Karpas-422 (cell line): ENCODE data around the gene TMC3. TPM values are rescaled to one million over a fixed set of nuclear protein-coding genes. Genes with fewer than 3 reads are reported as not detected.

Experiments
- DNase-seq: peaks from one replicate; pipeline ENCODE4 v3.0.0-alpha.2; 2015
- H2AFZ ChIP-seq: fragments of 200-600 bp; sonication (generic); 2 replicates; pipeline ENCODE4 v1.6.1; 2014; ENCODE audit warnings: antibody characterized with exemption, low read length, mixed read lengths
- H3K27ac ChIP-seq: fragments of 200-600 bp; sonication (generic); 2 replicates; pipeline ENCODE4 v1.5.1; 2014; ENCODE audit warnings: mild to moderate bottlenecking, low read length, moderate library complexity
- H3K27me3 ChIP-seq: fragments of 200-600 bp; sonication (generic); 2 replicates; pipeline ENCODE4 v1.6.1; 2014; ENCODE audit warnings: low read length, mixed read lengths
- H3K36me3 ChIP-seq: fragments of 200-600 bp; sonication (generic); 2 replicates; pipeline ENCODE4 v1.6.1; 2014; ENCODE audit warnings: low read length, mixed read lengths; ENCODE audit not compliant: insufficient read depth
- H3K4me1 ChIP-seq: fragments of 200-600 bp; sonication (generic); 2 replicates; pipeline ENCODE4 v1.6.1; 2014; ENCODE audit warnings: mild to moderate bottlenecking, low read length, mixed read lengths
- H3K4me2 ChIP-seq: fragments of 200-600 bp; sonication (generic); 2 replicates; pipeline ENCODE4 v1.6.1; 2014; ENCODE audit warnings: low read length, low read depth, mild to moderate bottlenecking; ENCODE audit not compliant: poor library complexity, severe bottlenecking
- H3K4me3 ChIP-seq: fragments of 200-600 bp; sonication (generic); 2 replicates; pipeline ENCODE4 v1.5.1; 2014; ENCODE audit warnings: mild to moderate bottlenecking, antibody characterized with exemption, low read length, mixed read lengths
- H3K79me2 ChIP-seq: fragments of 200-600 bp; sonication (generic); 2 replicates; pipeline ENCODE4 v1.6.1; 2014; ENCODE audit warnings: mild to moderate bottlenecking, low read length, mixed read lengths
- H3K9ac ChIP-seq: fragments of 200-600 bp; sonication (generic); 2 replicates; pipeline ENCODE4 v1.6.0; 2014; ENCODE audit warnings: low read length
- H3K9me2 ChIP-seq: fragments of 200-600 bp; sonication (generic), shearing (Covaris generic); replicated peaks from 2 replicates; pipeline ENCODE4 v1.6.0; 2014; ENCODE audit warnings: mild to moderate bottlenecking, low read length, moderate library complexity; ENCODE audit not compliant: insufficient read depth
- H3K9me3 ChIP-seq: fragments of 300-700, 200-600 bp; sonication (generic); 2 replicates; pipeline ENCODE4 v1.6.1; 2014; ENCODE audit warnings: low read length, mixed read lengths
- H4K20me1 ChIP-seq: fragments of 200-600 bp; sonication (generic); 2 replicates; pipeline ENCODE4 v1.6.1; 2014; ENCODE audit warnings: mild to moderate bottlenecking, antibody characterized with exemption, low read length, low read depth; ENCODE audit not compliant: insufficient read depth
- total RNA-seq: library from RNA; depleted of rRNA; stranded (reverse); fragments of >200 nt; shearing (Covaris generic); gene quantifications from 2 replicates; pipeline ENCODE4 v1.2.3, GENCODE V29; 2014; ENCODE audit warnings: low replicate concordance

Gene TMC3
- total RNA-seq, 1 experiment from 2014 or later = not detected

DNA sequence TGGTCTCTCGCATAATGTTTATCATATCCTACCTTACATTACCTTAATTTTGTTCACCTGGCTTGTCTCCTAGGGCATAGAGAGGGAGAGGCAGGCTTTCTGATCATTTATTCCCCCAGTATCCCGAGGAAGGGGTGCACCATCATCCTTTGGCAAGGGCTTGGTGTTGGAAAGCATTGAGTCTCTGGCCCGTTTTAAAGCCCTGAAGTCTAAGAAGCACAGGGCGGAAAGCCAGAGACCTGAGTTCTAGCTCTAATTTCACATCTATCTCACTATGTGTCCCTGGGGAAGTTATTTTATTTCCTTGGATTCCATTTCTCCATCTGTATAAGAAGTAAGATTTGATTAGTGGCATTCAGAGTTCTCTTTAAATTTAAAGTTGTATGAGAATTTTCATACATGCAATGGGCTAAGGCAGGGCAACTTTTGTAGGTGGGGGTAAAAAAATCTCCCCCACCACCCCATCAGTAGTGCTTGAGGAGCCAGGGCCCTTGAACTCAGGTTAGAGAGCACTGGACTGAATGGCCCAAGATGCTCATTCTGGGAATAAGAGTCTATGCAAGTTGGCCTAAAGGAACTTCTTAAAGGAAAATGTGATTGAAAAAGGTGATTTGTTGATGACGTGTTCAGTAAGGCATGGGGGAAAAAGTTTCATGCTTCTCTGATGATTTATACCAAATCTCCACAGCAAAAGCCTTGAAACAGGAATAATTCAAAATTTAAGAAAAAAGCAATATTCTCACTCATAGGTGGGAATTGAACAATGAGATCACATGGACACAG is 10.1 kb downstream of the TMC3 start:
- H2AFZ ChIP-seq = no peak overlapping the region
- H3K27ac ChIP-seq = no peak overlapping the region
- H3K27me3 ChIP-seq = no peaks in the 10 kb centered on the region
- no peaks in the 10 kb centered on the region for H4K20me1 ChIP-seq
- no peak overlapping the region for H3K9ac ChIP-seq
- H3K9me3 ChIP-seq = no peaks in the 10 kb centered on the region
- H3K4me1 ChIP-seq = no peaks in the 10 kb centered on the region
- DNase-seq = no peak
- no peaks in the 10 kb centered on the region for H3K36me3 ChIP-seq
- no peaks in the 10 kb centered on the region for H3K79me2 ChIP-seq
- no peak overlapping the region for H3K4me2 ChIP-seq
- H3K4me3 ChIP-seq = no peak overlapping the region
- no peaks in the 10 kb centered on the region for H3K9me2 ChIP-seq

DNA sequence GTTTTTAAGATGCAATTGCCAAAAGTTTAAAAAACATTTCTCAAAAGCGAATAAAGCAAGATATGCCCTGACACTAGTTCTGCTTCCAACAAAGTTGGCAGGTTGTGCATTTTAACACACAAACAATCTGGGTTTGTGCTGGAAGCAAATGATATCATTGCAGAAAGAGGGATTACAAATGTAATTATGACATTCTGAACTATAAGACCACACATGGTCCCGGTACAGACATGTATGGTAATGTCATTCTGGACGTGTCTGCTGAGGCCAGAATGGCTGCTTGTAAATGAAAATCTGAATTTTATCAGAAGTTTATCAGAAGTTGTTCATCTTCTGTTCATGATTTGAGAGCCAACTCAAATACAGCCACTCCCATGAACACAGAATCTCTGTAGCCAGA is 10.7 kb downstream of the TMC3 start:
- H3K9ac ChIP-seq = no peak overlapping the region
- H4K20me1 ChIP-seq = no peaks in the 10 kb centered on the region
- no peaks in the 10 kb centered on the region for H3K79me2 ChIP-seq
- H2AFZ ChIP-seq = no peak overlapping the region
- no peaks in the 10 kb centered on the region for H3K36me3 ChIP-seq
- H3K4me2 ChIP-seq = no peak overlapping the region
- H3K4me3 ChIP-seq = no peak overlapping the region
- no peaks in the 10 kb centered on the region for H3K4me1 ChIP-seq
- DNase-seq = no peak
- no peak overlapping the region for H3K27ac ChIP-seq
- H3K9me3 ChIP-seq = no peaks in the 10 kb centered on the region
- no peaks in the 10 kb centered on the region for H3K27me3 ChIP-seq
- no peaks in the 10 kb centered on the region for H3K9me2 ChIP-seq

DNA sequence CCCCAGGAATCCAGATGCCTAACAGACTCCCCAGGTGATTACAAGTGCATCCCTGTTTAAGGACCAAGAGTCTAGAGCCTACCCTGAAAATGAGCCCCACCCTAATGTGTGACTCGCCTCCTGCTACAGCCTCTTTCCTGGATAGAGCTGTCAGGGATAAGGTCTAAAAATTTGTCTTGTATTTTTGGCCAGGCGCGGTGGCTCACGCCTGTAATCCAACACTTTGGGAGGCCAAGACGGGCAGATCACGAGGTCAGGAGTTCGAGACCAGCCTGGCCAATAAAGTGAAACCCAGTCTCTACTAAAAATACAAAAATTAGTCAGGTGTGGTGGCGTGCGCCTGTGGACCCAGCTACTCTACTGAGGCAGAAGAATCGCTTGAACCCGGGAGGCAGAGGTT is 11.2 kb downstream of the TMC3 start:
- H3K4me1 ChIP-seq = no peaks in the 10 kb centered on the region
- no peaks in the 10 kb centered on the region for H3K9me3 ChIP-seq
- no peaks in the 10 kb centered on the region for H3K79me2 ChIP-seq
- no peak overlapping the region for H3K9ac ChIP-seq
- DNase-seq = no peak
- no peak overlapping the region for H3K4me2 ChIP-seq
- no peaks in the 10 kb centered on the region for H3K36me3 ChIP-seq
- no peak overlapping the region for H3K4me3 ChIP-seq
- H3K27me3 ChIP-seq = no peaks in the 10 kb centered on the region
- no peaks in the 10 kb centered on the region for H3K9me2 ChIP-seq
- no peak overlapping the region for H2AFZ ChIP-seq
- no peak overlapping the region for H3K27ac ChIP-seq
- no peaks in the 10 kb centered on the region for H4K20me1 ChIP-seq

DNA sequence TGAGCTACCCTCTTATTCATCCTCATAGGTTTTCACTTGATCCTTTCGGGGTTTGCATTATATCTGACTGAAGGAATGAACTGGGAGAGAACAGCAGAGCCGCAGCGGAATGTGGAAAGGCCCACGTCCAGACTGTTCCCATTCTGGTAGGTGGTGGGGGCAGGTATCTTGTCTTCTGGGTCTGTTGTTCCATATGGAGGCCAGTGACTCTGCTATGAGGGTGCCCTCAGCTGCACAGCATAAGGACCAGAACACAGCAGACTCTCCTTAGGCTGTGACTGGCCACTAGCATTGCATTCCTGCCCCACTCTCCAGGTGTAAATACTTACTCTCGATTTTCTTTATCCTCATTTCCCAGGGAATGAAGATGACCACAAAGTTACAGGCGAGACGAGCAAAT is 12.1 kb downstream of the TMC3 start:
- H3K9me2 ChIP-seq = no peaks in the 10 kb centered on the region

DNA sequence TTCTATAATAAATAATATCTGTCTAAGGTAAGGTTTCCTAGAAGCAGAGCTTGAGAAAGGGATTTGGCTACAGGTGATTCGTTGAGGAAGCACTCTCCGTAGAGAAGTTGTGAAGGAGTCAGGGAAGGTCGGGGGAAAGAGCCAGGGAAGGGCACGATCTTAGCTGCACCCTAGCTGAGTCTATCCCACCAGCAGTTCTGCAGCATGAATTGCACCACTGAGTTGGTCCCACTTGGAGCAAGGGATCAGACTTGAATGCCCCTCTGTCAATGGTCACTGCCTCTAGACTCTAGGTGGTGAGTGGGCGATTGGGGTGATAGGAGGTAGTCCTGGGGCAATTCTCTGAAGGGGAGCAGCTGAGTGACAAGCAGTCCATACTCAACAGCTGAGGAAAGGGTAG is 13.5 kb downstream of the TMC3 start:
- no peaks in the 10 kb centered on the region for H3K27me3 ChIP-seq
- no peak overlapping the region for H3K4me2 ChIP-seq
- no peak overlapping the region for H3K27ac ChIP-seq
- H3K9me2 ChIP-seq = no peaks in the 10 kb centered on the region
- H4K20me1 ChIP-seq = no peaks in the 10 kb centered on the region
- no peak for DNase-seq
- no peaks in the 10 kb centered on the region for H3K9me3 ChIP-seq
- H3K79me2 ChIP-seq = no peaks in the 10 kb centered on the region
- no peaks in the 10 kb centered on the region for H3K4me1 ChIP-seq
- no peaks in the 10 kb centered on the region for H3K36me3 ChIP-seq
- H3K9ac ChIP-seq = no peak overlapping the region
- H3K4me3 ChIP-seq = no peak overlapping the region
- H2AFZ ChIP-seq = no peak overlapping the region

More for the DNA sequence above, 12.1 kb downstream of the TMC3 start:
- Histone ChIP-seq H3K27me3 (no peaks in the 10 kb centered on the region), H3K36me3 (no peaks in the 10 kb centered on the region), H3K79me2 (no peaks in the 10 kb centered on the region), H3K4me3 (no peak overlapping the region), H3K9ac (no peak overlapping the region), H3K9me3 (no peaks in the 10 kb centered on the region), H2AFZ (no peak overlapping the region), H3K27ac (no peak overlapping the region), H3K4me2 (no peak overlapping the region), H3K4me1 (no peaks in the 10 kb centered on the region), H4K20me1 (no peaks in the 10 kb centered on the region)
- no peak for DNase-seq

DNA sequence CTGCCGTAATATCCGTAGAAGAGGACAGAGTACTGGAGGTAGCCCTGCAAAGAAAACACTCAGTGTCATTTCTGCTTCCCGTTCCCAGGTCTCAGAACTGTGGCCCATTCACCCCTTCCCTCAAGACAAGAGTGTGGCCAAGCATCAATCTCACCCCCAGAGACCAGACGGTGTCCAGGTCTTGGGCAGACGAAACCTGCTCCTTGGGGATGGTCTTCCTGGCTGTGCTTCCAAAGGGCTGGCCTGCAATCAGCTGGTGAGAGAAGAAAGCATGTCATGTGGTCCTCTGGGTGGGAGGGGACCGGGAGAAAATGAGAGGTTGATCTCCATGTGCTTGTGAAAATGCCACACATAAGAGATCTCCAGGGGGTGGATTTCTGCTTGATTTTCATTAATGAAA is 15.8 kb downstream of the TMC3 start:
- no peaks in the 10 kb centered on the region for H3K79me2 ChIP-seq
- no peak overlapping the region for H2AFZ ChIP-seq
- H3K9ac ChIP-seq = no peak overlapping the region
- H3K4me1 ChIP-seq = no peaks in the 10 kb centered on the region
- no peaks in the 10 kb centered on the region for H3K36me3 ChIP-seq
- H3K4me3 ChIP-seq = no peak overlapping the region
- no peak for DNase-seq
- no peaks in the 10 kb centered on the region for H4K20me1 ChIP-seq
- no peak overlapping the region for H3K27ac ChIP-seq
- H3K9me3 ChIP-seq = no peaks in the 10 kb centered on the region
- no peaks in the 10 kb centered on the region for H3K9me2 ChIP-seq
- no peak overlapping the region for H3K4me2 ChIP-seq
- no peaks in the 10 kb centered on the region for H3K27me3 ChIP-seq

DNA sequence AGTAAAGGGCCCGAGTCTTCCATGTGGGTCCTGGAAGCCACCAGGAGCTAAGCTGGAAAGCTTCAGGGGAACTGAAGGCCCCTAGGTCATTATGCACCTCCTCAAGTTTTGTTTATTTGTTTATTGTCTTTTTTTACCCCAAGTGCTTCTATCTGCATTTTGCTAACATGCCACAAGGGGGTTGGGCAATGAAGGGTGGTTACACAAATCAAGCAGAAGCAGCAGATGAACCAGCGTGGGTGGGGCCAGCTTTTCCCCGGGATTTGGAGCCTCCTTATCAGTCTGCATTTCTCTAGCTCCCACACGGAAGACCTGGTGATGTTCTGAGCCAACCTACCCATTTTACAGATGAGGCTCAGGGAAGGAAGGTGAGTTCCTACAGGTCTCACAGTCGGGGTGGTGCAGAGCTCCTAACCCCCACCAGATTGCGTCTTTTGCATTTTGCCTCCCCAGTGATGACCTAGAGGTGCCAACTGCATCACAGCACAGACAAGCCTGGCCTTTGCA is 16.8 kb downstream of the TMC3 start:
- H3K9ac ChIP-seq = no peak overlapping the region
- H4K20me1 ChIP-seq = no peaks in the 10 kb centered on the region
- no peaks in the 10 kb centered on the region for H3K27me3 ChIP-seq
- H3K79me2 ChIP-seq = no peaks in the 10 kb centered on the region
- no peak overlapping the region for H3K4me3 ChIP-seq
- no peak overlapping the region for H2AFZ ChIP-seq
- H3K36me3 ChIP-seq = no peaks in the 10 kb centered on the region
- DNase-seq = no peak
- H3K4me2 ChIP-seq = no peak overlapping the region
- no peaks in the 10 kb centered on the region for H3K9me2 ChIP-seq
- H3K27ac ChIP-seq = no peak overlapping the region
- H3K9me3 ChIP-seq = no peaks in the 10 kb centered on the region
- no peaks in the 10 kb centered on the region for H3K4me1 ChIP-seq

DNA sequence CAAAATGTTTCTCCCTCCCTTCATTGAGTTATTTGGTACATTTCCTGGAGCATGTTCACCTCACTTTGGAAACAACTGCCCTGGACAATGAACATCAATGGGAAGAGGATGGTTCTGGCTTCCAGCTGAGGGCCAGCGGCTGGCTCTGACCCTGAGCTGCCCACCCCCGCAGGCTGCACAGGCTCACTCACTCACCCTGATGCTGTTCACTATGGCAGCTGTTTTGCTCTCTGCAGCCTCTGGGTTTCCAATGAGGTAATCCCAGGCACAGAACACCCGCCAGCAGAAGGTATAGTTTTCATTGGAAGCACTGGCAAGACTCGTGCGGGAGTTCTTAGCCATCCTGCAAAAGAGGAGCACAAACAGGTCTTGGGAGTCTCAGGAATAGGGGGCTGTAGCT is 17.8 kb downstream of the TMC3 start:
- no peaks in the 10 kb centered on the region for H3K9me2 ChIP-seq
- no peaks in the 10 kb centered on the region for H3K27me3 ChIP-seq
- no peak overlapping the region for H3K27ac ChIP-seq
- no peak overlapping the region for H2AFZ ChIP-seq
- no peak overlapping the region for H3K4me3 ChIP-seq
- H3K9me3 ChIP-seq = no peaks in the 10 kb centered on the region
- no peaks in the 10 kb centered on the region for H4K20me1 ChIP-seq
- H3K9ac ChIP-seq = no peak overlapping the region
- H3K4me1 ChIP-seq = no peaks in the 10 kb centered on the region
- no peak for DNase-seq
- H3K36me3 ChIP-seq = no peaks in the 10 kb centered on the region
- no peak overlapping the region for H3K4me2 ChIP-seq
- H3K79me2 ChIP-seq = no peaks in the 10 kb centered on the region
